ENCODE results near the gene ZBTB20.
"Not testable (repeated sequence)": the region's sequence is repeated elsewhere in the genome, so short reads cannot be mapped to it uniquely, and the experiment has no call there.

The ZBTB20 gene

GRCh38 chr3:115146418-115147328 is at the start of gene ZBTB20:
ZBTB20 (minus strand) TSS chr3:115147288.
- DNase-seq (ENCODE audit: low spot score) = no peak

GRCh38 chr3:115194476-115194875 is 47.4 kb upstream of the ZBTB20 start:
- DNase-seq (ENCODE audit: low spot score) = no peak

- no peak for DNase-seq (ENCODE audit: low spot score)
Observed at GRCh38 chr3:115190747-115191146, 43.7 kb upstream of the ZBTB20 start.

- no peak for DNase-seq (ENCODE audit: low spot score)
Observed at GRCh38 chr3:115187149-115187757, 40.2 kb upstream of the ZBTB20 start.

- peak; percentile 53 for DNase-seq (ENCODE audit: low spot score)
Observed at GRCh38 chr3:115186351-115187148, 39.5 kb upstream of the ZBTB20 start.

- DNase-seq (ENCODE audit: low spot score) = not testable (repeated sequence)
Observed at GRCh38 chr3:115184859-115185572, 37.9 kb upstream of the ZBTB20 start.

GRCh38 chr3:115178930-115179329 is 31.8 kb upstream of the ZBTB20 start:
- DNase-seq (ENCODE audit: low spot score) = not testable (repeated sequence)

GRCh38 chr3:115169808-115170207 is 22.7 kb upstream of the ZBTB20 start:
- no peak for DNase-seq (ENCODE audit: low spot score)

GRCh38 chr3:115165701-115166100 is 18.6 kb upstream of the ZBTB20 start:
- DNase-seq (ENCODE audit: low spot score) = peak; percentile 68

GRCh38 chr3:115165266-115165665 is 18.2 kb upstream of the ZBTB20 start:
- no peak for DNase-seq (ENCODE audit: low spot score)

- no peak for DNase-seq (ENCODE audit: low spot score)
Observed at GRCh38 chr3:115164374-115165221, 17.5 kb upstream of the ZBTB20 start.

GRCh38 chr3:115162759-115163158 is 15.7 kb upstream of the ZBTB20 start:
- no peak for DNase-seq (ENCODE audit: low spot score)

GRCh38 chr3:115161866-115162265 is 14.8 kb upstream of the ZBTB20 start:
- no peak for DNase-seq (ENCODE audit: low spot score)

GRCh38 chr3:115161168-115161834 is 14.2 kb upstream of the ZBTB20 start:
- DNase-seq (ENCODE audit: low spot score) = no peak

- DNase-seq (ENCODE audit: low spot score) = no peak
Observed at GRCh38 chr3:115160295-115160694, 13.2 kb upstream of the ZBTB20 start.

GRCh38 chr3:115156046-115156654 is 9.1 kb upstream of the ZBTB20 start:
- DNase-seq (ENCODE audit: low spot score) = peak; percentile 81

- DNase-seq (ENCODE audit: low spot score) = no peak
Observed at GRCh38 chr3:115154611-115155010, 7.5 kb upstream of the ZBTB20 start.

- DNase-seq (ENCODE audit: low spot score) = no peak
Observed at GRCh38 chr3:115151921-115152320, 4.8 kb upstream of the ZBTB20 start.

- DNase-seq (ENCODE audit: low spot score) = no peak
Observed at GRCh38 chr3:115148142-115148790, 1.2 kb upstream of the ZBTB20 start.
